GM21737 (cell line): ENCODE measurements around the gene CACNA1E.
A peak's percentile ranks its signal among the peaks of the same experiment; 100 is the strongest.
"Not testable (repeated sequence)": the region's sequence is repeated elsewhere in the genome, so short reads cannot be mapped to it uniquely, and the experiment has no call there.

Experiments
- ATAC-seq: cut with Tn5 transposase; IDR thresholded peaks from one replicate; pipeline ENCODE4 v1.9.1; 2021; ENCODE audit warnings: mild to moderate bottlenecking, moderate library complexity; ENCODE audit not compliant: unreplicated experiment

The CACNA1E gene

GRCh38 chr1:181514298-181515290 lies 31.3 kb downstream of the CACNA1E start:
- peak; percentile 73 for ATAC-seq

DNA sequence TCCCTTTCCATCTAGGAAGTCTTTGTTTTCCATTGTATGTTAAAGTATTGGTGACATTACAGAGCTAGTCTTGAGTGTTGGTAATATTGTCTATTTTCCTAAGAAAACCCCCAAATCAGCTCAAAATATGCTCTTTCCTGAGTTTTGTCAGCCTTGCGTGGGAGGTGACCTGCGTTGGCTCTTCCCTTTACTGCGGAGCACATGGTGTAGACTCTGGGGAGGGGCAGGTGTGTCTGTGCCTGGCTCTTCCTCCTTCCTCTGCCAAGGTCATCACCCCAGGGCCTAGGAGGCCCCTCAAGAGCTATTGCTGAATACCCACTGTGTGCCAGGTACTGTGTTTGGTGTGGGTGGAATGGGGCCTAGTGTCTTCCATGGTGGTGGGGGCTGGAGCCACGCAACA lies 33.4 kb downstream of the CACNA1E start:
- no peak for ATAC-seq

DNA sequence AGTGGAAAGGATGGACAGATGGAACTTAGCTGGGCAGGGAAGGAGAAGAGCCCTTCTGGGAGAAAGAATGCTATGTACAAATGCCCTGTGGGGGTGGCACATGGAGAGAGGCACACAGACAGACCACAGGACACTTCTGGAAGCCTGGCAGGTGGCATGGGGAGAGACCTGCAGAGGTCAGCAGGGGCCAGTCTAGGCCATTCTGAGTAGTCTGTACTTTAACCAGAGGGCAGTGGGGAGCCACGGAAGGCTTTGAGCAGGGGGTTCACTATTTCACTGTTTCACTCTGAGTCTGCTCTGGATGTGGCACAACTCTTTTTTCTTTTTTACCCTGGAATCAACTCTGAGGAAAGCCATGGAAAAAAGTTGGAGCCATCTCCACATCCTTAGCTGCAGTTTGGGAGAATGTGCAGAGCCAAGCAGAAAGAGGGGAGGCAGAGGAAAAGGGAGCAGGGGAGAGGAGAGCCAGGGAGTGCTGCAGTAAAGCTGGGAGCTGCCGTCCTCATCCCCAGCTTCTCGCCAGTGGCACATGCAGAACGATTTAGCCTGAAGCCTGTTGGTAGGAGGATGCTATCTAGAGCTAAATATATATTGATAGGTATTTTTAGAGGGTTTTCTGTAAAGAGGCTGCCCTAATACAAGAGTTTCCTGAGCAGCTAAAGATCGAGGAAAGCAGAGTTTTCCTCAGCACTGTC lies 34.0 kb downstream of the CACNA1E start:
- no peak for ATAC-seq

DNA sequence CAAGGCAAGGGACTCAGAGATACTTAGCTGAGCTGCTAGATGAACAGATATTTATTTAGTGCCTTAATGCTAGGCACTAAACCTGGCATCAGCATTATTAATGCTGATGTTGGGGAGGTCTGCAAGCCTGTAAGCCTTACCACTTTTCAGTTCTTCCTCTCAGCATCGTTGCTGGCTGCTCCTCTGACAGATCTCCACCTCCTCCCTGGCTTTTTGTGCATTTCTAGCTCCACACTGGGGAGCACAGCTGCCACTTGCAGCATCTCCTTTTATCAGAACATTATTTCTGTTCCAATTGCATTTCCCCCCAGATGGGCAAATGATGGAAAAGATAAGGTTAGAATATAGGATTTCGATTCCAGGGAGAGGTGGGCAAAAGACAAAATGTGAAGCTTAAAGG lies 34.8 kb downstream of the CACNA1E start:
- ATAC-seq = no peak

- no peak for ATAC-seq
Measured at GRCh38 chr1:181522864-181523263, 39.5 kb downstream of the CACNA1E start.

GRCh38 chr1:181525104-181525721 lies 41.9 kb downstream of the CACNA1E start:
- ATAC-seq = no peak

- ATAC-seq = not testable (repeated sequence)
Measured at GRCh38 chr1:181528241-181528640, 44.9 kb downstream of the CACNA1E start.

DNA sequence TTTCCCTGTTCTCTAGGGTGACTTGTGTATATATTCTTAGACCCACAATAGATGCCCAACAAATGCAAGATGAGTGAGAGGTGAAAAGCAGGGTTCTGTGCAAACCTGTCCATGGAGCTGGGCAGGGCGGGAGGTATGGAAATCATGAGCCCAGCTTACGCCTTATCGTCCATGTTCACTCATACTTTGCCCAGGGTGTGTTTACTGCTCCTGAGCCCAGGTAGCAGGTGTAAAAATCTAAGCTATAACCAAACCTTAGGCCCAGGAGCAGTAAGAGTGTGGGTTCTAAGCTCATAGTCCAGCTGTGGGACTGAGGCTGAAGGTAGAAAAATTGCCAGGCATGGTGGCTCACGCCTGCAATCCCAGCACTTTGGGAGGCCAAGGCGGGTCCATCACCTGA lies 48.1 kb downstream of the CACNA1E start:
- no peak for ATAC-seq

- ATAC-seq = no peak
Measured at GRCh38 chr1:181531951-181532600, 48.8 kb downstream of the CACNA1E start.

DNA sequence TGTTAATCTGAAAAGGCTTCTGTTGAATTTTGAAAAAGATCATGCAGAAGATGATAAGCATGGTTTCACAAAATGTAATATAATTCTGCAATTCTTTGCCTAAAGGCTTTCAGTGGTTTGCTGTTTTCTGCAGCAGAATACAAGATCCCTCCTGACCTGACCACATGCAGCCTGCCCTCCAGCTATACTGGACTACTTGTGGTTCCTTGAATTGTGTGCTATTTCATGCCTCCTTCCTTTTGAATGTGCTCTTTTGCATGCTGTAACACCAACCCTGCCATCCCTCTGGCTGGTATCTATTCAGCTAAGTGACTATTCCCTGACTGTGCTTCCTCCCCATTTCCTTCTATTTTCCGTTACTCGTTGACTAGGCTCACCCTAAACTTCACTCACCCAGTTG lies 55.5 kb downstream of the CACNA1E start:
- no peak for ATAC-seq

DNA sequence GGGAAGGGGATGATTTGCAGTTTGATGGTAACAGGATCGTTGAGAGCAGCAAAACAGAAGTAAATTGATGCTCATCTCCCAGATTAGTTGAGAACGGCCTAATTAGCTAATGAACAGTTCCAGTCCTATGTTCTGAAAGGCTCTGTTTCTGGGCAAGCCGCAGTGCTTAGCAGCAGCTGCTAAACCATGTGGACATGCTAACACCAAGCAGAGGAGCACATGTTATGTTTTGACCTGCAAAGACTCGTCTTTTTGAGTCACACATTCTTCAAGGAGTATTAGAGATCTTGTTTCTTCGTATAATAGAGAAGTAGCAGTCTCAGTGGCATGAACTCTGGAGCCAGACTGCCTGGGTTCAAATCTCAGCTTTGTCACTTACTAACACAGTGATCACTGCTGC lies 58.1 kb downstream of the CACNA1E start:
- ATAC-seq = no peak

DNA sequence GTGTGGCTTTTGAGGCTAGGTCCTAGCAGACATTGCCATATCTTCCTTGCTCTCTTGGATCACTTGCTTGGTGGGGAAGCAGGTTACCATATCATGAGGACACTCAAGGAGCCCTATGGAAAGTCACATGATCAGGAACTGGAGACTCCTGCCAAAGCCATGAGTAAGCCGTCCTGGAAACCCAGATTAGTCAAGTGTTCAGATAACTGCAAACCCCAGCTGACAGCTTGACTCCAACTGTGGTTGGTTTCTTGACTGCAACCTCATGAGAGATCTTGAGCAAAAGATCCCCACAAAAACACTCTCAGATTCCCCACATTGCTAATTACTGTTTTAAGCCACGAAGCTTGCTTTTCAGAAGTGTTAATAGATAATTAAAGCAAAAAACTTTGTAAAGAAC lies 58.6 kb downstream of the CACNA1E start:
- no peak for ATAC-seq

GRCh38 chr1:181542406-181542805 lies 59.1 kb downstream of the CACNA1E start:
- not testable (repeated sequence) for ATAC-seq

DNA sequence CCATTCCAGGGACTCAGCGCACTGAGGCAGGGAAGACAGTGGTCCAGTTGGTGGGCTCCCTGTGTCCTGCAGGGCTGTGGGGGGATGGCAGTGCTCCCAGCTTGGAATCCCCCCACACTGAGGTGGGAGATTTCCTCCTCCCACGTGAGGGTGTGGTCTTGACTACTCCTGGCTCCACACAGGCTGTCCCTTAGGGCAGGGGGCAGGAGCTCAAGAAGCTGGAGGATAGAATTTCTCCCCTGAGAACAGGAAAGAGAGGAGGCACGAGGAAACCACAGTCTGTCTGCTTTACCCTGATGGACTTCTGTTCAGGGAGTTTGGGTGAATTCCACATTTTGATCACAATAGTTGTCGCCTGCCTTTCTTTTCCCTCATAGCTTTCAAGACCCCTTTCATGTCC lies 62.1 kb downstream of the CACNA1E start:
- no peak for ATAC-seq

GRCh38 chr1:181548497-181548896 lies 65.2 kb downstream of the CACNA1E start:
- no peak for ATAC-seq

GRCh38 chr1:181551249-181551648 lies 67.9 kb downstream of the CACNA1E start:
- ATAC-seq = no peak

GRCh38 chr1:181551754-181552153 lies 68.4 kb downstream of the CACNA1E start:
- ATAC-seq = no peak

DNA sequence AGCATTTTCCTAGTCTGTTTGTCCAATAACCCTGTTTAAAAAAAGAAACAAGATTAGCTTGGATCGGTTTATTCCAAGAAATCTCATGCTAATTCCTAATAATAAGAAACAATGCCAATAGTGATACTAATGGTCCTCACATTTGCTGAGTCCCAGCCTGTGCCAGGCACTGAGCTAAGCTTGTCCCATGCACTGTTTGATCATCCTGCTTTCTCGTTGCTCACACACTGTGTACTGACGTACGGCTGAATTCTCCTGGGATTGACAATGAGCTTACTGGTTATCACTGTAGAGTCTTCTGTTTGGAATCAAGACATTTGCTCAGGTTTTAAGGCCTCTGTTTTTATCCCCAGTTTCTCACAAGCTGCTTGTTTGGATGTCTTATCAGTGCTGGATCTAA lies 71.1 kb downstream of the CACNA1E start:
- ATAC-seq = no peak

GRCh38 chr1:181556631-181557030 lies 73.3 kb downstream of the CACNA1E start:
- ATAC-seq = no peak

DNA sequence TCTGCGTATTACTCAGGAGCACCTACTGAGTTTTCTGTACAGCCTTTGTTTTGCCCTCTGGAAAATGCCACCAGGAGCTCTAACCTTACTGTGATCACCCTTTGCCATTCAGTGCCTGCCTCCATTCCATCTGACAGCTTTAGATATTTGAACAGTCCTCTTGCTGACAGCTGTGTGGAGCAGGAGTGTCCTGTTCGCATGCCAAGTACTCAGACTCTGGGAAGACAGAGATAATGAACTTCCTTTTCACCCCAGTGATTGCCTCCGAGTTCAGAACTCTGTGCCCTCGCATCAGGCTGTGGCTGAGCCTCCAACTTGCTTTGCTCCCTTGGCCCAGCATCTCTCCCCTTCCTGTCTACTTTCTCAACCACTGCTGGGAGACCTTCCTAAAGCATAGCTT lies 74.0 kb downstream of the CACNA1E start:
- ATAC-seq = no peak

GRCh38 chr1:181558416-181558815 lies 75.1 kb downstream of the CACNA1E start:
- no peak for ATAC-seq
